Neural crest cell (in vitro differentiated cells): ENCODE data around the gene PEAK3. TPM values are rescaled to one million over a fixed set of nuclear protein-coding genes. Genes with fewer than 3 reads are reported as not detected.

Experiments
- DNase-seq: peaks from one replicate; pipeline ENCODE4 v3.0.0; 2021; ENCODE audit warnings: low read depth, mixed read lengths, low spot score
- H3K27ac Mint-ChIP-seq: one replicate; pipeline ENCODE4 v1.8.0; 2021; ENCODE audit warnings: mild to moderate bottlenecking, mixed read lengths; ENCODE audit not compliant: unreplicated experiment
- H3K27me3 Mint-ChIP-seq: 2 replicates; pipeline ENCODE4 v1.8.0; 2021; ENCODE audit warnings: low read depth, mild to moderate bottlenecking, mixed read lengths
- H3K36me3 Mint-ChIP-seq: 2 replicates; pipeline ENCODE4 v1.8.0; 2021; ENCODE audit warnings: low read depth, mild to moderate bottlenecking, mixed read lengths
- H3K4me1 Mint-ChIP-seq: 2 replicates; pipeline ENCODE4 v1.8.0; 2021; ENCODE audit warnings: mixed read lengths
- H3K4me3 Mint-ChIP-seq: one replicate; pipeline ENCODE4 v1.8.0; 2021; ENCODE audit warnings: mild to moderate bottlenecking, mixed read lengths
- H3K9me3 Mint-ChIP-seq: 2 replicates; pipeline ENCODE4 v1.8.0; 2021; ENCODE audit warnings: mixed read lengths
- CTCF ChIP-seq: fragments of 200-600 bp; sonication (generic); conservative IDR thresholded peaks from 2 replicates; pipeline ENCODE4 v1.5.0; 2021; ENCODE audit warnings: antibody characterized with exemption, mild to moderate bottlenecking
- total RNA-seq: library from RNA; stranded (reverse); gene quantifications from 2 replicates; pipeline ENCODE4 v1.2.1, GENCODE V29; 2021

PEAK3 gene
- total RNA-seq, 1 donor from 2014 or later = not detected

- peaks cover 45% of the 10 kb centered on the region for H3K4me1 Mint-ChIP-seq
- DNase-seq = peak; percentile 91
- no peaks in the 10 kb centered on the region for H3K36me3 Mint-ChIP-seq
- peak within 1 kb of the TSS; percentile 98 for H3K27ac Mint-ChIP-seq
- peaks cover 2% of the 10 kb centered on the region for H3K27me3 Mint-ChIP-seq
- no peak for TF ChIP-seq CTCF
- no peaks in the 10 kb centered on the region for H3K9me3 Mint-ChIP-seq
- peak within 1 kb of the TSS; percentile 95 for H3K4me3 Mint-ChIP-seq
Measured at GRCh38 chr19:2328401-2329148, 46.6 kb upstream of the PEAK3 start, which contains the start of the genes LSM7 and SPPL2B. TSS of gene LSM7 (minus strand) at chr19:2328586. CDS start at chr19:2328566, 20 bp downstream. TSS of gene SPPL2B (plus strand) at chr19:2328684. CDS start at chr19:2328710, 26 bp downstream.

- no peaks in the 10 kb centered on the region for H3K9me3 Mint-ChIP-seq
- TF ChIP-seq CTCF = no peak
- peak overlapping the region; percentile 95 for H3K4me3 Mint-ChIP-seq
- H3K27ac Mint-ChIP-seq = peak overlapping the region; percentile 98
- H3K27me3 Mint-ChIP-seq = peaks cover 2% of the 10 kb centered on the region
- no peaks in the 10 kb centered on the region for H3K36me3 Mint-ChIP-seq
- H3K4me1 Mint-ChIP-seq = peaks cover 44% of the 10 kb centered on the region
- no peak for DNase-seq
Measured at GRCh38 chr19:2327773-2328400, 45.9 kb upstream of the PEAK3 start.

- H3K36me3 Mint-ChIP-seq = no peaks in the 10 kb centered on the region
- peak overlapping the region; percentile 95 for H3K4me3 Mint-ChIP-seq
- H3K4me1 Mint-ChIP-seq = peaks cover 44% of the 10 kb centered on the region
- no peaks in the 10 kb centered on the region for H3K9me3 Mint-ChIP-seq
- no peak for DNase-seq
- TF ChIP-seq CTCF = no peak
- peaks cover 2% of the 10 kb centered on the region for H3K27me3 Mint-ChIP-seq
- H3K27ac Mint-ChIP-seq = peak overlapping the region; percentile 98
Measured at GRCh38 chr19:2326699-2327360, 44.9 kb upstream of the PEAK3 start.

- Mint-ChIP-seq H3K9me3 (no peaks in the 10 kb centered on the region), H3K27me3 (peaks cover 2% of the 10 kb centered on the region), H3K27ac (no peak overlapping the region), H3K4me1 (peaks cover 31% of the 10 kb centered on the region), H3K4me3 (peak overlapping the region; percentile 95), H3K36me3 (no peaks in the 10 kb centered on the region)
- TF ChIP-seq CTCF = no peak
- DNase-seq = no peak
Measured at GRCh38 chr19:2325281-2326046, 43.5 kb upstream of the PEAK3 start.
